HG03565 (cell line): Measurements from ENCODE around the gene BTN3A1.
"Not testable (repeated sequence)": the region's sequence is repeated elsewhere in the genome, so short reads cannot be mapped to it uniquely, and the experiment has no call there.

Experiments
- ATAC-seq: cut with Tn5 transposase; IDR thresholded peaks from one replicate; pipeline ENCODE4 v1.9.1; 2021; ENCODE audit warnings: mild to moderate bottlenecking, moderate library complexity; ENCODE audit not compliant: unreplicated experiment

BTN3A1 gene

GRCh38 chr6:26439151-26440125 lies 37.4 kb downstream of the BTN3A1 start:
- ATAC-seq, result no peak

GRCh38 chr6:26440977-26441358 lies 38.9 kb downstream of the BTN3A1 start:
- ATAC-seq, result no peak

DNA sequence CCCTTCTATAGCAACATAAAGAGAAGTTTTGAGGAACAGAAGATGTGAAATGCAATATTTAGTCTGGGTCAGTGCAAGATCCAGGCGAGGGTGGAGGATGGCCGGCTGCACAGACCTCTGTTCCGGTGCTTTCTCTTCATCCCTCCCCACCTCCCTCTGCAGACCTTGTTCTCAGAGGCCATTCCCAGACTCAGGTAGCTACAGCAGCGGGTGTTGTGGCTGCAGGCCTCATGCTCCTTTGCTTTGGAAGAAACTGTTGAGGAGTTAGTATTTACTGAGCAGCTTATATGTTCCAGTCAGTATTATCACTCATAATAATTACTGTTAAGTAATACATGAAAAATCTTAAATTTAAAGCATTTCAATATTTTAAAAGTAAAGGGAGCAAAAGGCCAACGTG lies 39.9 kb downstream of the BTN3A1 start:
- no peak for ATAC-seq

DNA sequence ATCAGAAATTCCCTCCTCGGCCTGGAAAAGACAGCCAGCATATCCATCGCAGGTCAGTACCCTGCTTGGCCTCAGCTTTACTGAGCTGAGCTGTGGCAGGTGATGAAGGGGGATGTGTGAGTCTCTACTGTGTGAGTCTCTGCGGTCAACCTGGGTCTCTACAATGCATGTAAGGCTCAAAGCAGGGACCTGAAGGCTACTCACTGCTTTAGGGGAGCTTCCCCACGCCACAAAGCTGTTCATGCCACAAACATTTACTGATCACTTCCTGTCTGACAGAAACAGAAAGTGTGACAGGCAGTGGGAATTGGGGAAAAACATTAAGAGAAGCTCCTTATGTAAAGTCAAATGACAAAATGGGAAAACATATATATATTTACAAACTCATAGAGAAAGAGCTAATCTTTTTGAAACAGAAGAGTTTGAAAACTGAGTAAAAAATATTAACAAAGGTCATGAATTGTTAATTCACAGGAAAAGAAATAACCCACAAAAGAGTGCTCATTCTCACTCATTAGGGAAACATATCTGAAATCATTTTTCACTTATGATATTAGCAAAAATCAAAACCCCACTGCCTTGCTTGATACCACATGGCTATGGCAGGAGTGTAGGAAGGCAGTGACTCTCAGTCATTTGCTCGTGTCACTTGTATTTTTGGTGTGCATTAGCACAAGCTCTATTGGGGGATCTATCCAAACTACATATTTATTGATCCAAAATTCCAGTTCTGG lies 44.0 kb downstream of the BTN3A1 start:
- ATAC-seq, result peak; percentile 79

GRCh38 chr6:26447257-26447656 lies 45.2 kb downstream of the BTN3A1 start:
- no peak for ATAC-seq

GRCh38 chr6:26450240-26450639 lies 48.2 kb downstream of the BTN3A1 start:
- no peak for ATAC-seq

DNA sequence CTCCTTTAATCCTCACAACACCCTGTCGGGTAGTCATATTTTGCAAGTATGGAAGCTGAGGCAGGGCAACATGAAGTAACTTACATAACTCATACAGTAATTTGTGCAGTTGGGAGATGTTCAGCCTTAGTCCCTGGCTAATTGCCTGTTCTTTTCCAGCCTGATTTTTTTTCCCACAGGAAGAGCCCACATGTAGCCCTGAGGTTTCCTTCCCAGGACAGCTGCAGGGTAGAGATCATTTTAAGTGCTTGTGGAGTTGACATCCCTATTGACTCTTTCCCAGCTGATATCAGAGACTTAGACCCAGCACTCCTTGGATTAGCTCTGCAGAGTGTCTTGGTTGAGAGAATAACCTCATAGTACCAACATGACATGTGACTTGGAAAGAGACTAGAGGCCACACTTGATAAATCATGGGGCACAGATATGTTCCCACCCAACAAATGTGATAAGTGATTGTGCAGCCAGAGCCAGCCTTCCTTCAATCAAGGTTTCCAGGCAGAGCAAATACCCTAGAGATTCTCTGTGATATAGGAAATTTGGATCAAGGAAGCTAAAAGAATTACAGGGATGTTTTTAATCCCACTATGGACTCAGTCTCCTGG lies 50.7 kb downstream of the BTN3A1 start:
- no peak for ATAC-seq

- ATAC-seq, result no peak
Observed at GRCh38 chr6:26454631-26455030, 52.6 kb downstream of the BTN3A1 start.

DNA sequence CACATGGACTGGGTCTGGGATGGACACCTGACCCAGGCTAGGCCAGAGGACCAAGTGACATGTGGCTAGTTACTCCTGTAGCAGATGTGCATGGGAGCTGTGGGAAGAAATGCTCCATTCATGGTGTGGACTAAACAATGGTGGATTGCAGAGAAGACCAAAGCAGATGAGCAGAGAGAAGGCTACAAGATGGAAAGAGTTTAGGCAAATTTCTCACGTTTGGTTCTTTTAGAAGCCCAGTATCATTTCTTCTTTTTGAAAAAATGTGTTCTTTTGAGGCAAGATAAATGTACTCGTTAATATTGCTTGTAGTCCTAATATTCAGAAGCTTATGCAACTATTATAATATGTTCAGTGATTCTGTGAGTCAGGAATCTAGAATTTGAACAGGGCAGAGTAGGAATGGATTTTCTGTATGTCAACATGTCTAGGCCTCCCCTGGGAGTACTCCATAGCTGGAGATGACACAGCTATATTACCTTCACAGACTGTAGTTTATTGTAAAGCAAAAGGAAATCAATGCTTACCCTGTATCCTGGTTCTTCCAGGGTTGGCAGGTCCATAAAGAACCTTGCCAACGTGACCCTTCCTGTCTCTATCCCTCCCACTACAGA lies 53.4 kb downstream of the BTN3A1 start:
- ATAC-seq, result no peak

DNA sequence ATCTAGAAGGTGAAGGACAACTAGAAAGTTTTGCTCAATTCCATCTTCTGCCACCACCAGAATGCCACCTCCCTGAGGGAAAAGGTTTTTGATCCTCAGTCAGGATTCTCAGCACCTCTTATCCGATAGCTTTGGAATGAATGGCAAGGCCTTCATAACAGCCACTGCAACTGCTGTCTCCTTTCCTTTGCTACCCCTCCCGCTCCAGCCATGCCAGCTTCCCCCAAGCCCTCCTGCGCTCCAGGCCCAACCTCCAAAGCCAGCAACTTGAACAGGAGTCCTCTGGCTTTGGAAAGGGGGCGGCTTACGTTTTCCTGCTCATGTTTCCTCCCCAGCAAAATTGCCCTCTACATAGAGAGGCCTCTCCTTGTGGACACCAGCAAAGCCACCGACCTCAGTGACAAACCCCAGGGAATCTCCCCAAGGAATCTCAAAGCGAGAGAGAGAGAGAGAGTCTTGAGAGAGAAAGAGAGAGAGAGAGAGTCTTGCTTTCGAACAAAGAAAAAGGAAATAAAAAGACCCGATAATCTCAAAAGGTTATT lies 55.3 kb downstream of the BTN3A1 start:
- ATAC-seq, result peak; percentile 5

GRCh38 chr6:26457806-26458688 lies 56.0 kb downstream of the BTN3A1 start, which contains the start of gene BTN2A1:
TSS of gene BTN2A1 (plus strand) at chr6:26457955. CDS start at chr6:26458637, 682 bp downstream.
- peak; percentile 90 for ATAC-seq

DNA sequence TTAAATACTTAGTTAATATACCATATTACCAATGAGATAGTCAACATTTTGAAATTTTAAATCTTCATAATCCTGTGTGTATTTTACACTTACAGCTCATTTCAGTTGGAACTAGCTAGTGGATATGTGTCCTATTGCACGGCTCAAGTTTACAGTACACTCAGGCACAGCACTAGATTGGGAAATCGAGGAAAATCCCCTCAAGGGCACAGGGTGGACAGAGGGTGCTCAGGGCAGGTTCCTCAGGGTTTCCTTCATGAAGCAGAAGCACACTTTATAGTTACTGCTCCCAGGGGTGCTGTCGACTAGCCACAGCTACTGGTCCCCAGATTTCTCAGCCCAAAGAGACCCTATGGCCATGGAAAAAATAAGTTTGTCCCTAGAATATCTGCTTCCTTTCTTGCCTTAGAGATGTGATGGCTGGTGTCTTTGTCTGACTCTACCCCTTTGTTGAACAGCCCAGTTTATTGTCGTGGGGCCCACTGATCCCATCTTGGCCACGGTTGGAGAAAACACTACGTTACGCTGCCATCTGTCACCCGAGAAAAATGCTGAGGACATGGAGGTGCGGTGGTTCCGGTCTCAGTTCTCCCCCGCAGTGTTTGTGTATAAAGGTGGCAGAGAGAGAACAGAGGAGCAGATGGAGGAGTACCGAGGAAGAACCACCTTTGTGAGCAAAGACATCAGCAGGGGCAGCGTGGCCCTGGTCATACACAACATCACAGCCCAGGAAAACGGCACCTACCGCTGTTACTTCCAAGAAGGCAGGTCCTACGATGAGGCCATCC lies 57.1 kb downstream of the BTN3A1 start:
- no peak for ATAC-seq

- ATAC-seq, result not testable (repeated sequence)
Observed at GRCh38 chr6:26461353-26461752, 59.3 kb downstream of the BTN3A1 start.

- no peak for ATAC-seq
Observed at GRCh38 chr6:26464014-26464413, 61.9 kb downstream of the BTN3A1 start.

DNA sequence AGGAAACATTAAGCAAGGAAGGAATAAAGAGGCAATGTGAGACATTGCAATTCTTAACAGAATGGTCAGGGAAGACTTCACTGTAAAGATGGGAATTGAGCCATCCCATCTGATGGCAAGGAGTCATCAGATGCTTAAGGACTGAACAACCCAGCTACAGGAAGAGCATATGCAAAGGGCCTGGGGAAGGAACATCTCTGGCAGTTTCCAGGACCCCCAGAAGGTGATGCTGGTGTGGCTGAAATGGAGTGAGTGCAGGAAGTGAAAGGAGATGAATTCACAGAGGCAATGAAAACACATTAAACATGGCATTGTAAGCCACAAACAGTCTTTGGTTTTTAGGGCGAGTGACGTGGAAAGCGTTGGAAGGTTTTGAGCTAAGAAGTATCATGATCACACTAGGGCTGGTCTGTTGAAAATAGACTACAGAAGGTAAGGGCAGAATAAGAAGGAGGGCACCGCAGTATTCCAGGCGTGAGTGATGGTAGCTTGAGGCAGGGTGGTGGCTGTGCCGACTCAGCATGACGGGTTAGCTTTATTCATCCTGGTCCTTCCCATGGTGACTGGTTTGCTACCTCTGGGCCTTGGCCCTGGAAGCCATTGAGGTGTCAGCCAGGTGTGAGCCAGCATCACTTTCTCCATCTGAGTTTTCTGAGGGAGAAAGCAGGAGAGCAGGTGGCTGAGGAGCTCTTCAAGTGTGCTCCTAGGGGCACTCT lies 62.5 kb downstream of the BTN3A1 start:
- no peak for ATAC-seq
